Hematopoietic multipotent progenitor cell (in vitro differentiated cells): ENCODE results near the gene SMAP2. TPM values are rescaled to one million over a fixed set of nuclear protein-coding genes. Genes with fewer than 3 reads are reported as not detected.

Experiments
- DNase-seq, 3 donors: peaks; one replicate each; pipeline ENCODE4 v3.0.0-alpha.2; 2011 to 2015; ENCODE audit warnings: low read depth in 2 of 3, low spot score in 2 of 3
- total RNA-seq: library from RNA; depleted of rRNA; stranded (reverse); fragments of >200 nt; gene quantifications from one replicate; pipeline ENCODE4 v1.2.3, GENCODE V29; 2012

SMAP2 gene
- total RNA-seq, 1 donor = 42.8 TPM

DNA sequence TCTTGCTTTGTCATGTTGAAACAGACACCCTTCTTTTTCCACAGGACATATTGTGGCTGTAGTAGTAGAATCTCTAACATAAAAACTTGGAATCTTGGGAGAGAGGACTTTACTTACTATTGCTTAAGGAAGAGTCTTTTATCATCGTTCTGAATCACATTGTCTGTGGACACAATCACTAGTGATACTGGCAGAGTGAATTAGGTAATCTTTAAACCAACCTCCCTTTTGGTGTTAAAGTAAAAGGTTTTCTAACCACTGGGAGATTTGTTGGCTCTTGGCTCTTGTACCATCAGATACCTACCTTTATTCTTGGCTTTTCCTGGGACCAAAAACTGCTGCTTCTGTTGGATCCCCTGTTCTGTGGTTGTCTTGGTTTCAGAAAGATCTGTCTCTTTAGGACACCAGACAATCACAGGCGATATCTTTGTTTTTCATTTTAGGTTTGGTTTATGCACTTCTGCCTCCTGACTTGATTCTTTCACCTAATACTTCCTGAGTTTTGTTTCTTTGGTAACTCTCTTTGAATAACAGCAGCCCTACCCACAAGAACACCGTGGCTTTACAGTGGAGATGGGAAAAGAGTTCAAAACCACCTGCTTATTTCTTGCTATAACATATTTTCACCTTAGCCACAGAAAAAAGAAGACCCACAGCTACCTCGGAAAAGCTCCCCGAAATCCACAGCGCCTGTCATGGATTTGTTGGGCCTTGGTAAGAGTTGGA, 40.2 kb downstream of the SMAP2 start:
- DNase-seq = no peak

DNA sequence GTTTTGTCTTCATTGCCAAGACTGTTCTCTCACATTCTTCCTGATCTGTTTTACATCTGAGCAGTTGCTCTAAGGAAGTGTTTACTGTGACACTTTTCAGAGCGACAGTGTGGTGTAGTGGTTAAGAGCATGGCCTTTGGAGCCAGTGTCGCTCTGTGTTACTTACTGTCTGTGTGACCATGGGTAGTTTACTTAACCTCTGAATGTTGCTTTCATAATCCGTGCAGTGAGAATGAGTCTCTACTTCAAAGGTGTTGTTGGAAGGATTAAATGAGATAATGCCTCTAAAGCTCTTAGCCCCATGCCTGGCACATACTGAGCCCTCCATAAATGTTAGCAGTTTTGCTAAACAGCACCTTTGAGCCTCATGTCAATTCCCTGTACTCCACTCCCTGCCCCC, 40.8 kb downstream of the SMAP2 start:
- no peak for DNase-seq

DNA sequence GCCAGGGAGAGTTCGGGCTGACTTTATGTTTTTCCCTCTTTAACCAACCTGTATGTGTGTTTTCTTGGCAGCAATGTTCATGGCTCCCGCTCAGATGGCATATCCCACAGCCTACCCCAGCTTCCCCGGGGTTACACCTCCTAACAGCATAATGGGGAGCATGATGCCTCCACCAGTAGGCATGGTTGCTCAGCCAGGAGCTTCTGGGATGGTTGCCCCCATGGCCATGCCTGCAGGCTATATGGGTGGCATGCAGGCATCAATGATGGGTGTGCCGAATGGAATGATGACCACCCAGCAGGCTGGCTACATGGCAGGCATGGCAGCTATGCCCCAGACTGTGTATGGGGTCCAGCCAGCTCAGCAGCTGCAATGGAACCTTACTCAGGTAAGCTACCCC, 43.2 kb downstream of the SMAP2 start:
- DNase-seq = no peak

DNA sequence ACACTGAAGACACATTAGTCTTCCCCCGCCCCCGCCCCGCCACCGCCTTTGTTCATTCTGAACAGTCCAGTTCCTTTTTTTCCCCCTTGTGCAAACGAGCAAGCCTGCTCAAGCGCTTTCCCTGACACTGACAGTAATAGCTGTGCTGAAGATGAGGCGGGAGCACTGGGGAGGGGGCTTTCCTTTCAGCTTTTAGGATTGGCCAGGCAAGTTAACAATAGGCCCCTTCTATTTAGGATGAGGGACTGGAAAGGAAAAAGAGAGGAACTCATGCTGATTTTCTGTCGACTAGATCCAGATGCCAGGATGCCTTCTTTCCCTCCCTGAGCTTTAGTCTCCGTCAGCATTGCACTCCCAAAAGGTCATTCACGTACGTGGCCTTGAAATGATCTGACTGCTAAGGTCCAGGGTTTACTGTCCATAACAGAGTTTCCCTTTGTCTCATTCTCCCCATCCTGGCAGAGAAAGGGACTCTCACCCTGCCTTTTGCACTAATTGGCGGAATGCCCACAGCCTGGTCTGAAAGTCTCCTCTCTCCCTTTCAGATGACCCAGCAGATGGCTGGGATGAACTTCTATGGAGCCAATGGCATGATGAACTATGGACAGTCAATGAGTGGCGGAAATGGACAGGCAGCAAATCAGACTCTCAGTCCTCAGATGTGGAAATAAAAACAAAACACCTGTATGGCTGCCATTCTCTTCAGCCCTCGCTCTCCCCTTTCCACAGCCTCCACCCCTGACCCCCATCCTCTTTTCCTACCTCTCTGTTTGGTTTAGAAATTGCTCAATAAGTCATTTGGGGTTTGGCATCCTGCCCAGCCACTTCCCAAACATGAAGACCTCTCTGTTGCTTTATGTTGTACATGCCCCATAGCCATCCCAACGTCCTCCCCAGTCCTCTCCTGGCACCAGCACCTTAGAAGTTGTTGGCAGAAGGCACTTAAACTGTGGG, 48.2 kb downstream of the SMAP2 start:
- DNase-seq = peak in 2 of 3 donors; percentile 31 to 70

DNA sequence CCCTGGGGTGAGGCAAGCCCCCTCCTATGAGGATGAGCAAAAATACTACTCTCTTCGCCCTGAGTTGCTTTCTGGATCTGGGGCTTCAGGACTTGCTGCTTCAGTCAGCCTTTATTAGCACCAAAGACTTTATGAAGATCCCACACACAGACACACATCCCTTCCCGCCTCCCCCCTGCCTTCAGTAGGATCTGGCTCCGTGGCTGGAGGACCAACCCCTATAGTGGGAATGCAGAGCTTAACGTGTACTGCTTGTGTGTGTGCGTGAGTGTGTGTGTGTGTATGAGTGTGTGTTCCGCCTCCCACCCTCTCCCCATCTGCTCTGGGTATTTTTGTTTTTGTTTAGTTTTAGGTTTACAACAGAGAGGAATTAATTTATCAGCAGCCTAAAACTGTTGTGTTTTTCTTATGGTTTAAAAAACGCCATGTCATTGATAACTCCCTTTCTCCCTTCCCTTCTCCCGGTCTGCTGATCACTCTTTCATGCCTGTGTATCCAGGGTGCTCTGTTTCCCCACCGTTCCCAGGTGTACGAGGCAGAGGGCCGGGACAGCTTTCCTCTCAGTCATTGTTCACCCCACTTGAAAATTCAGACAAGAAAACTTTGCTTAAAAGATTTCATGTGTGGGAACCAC, 49.2 kb downstream of the SMAP2 start:
- DNase-seq = no peak

DNA sequence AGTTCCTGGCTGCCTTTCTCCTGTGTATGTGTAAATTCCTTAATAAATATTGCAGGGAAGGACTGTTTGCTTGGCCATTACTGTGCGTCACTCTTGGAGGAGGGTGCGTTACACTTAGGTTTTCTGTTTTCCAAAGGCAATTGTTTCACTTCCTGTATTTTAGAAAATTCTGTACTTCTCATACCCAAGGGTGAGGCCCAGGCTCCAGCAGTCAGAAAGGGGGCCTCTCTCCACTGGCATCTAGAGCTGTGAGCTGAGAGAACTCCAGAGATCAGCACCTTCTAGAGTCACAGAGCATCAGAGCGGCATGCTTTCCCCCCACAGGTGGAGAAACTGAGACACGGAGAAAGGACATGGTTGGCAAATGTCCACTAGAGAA, 49.7 kb downstream of the SMAP2 start:
- DNase-seq = no peak

DNA sequence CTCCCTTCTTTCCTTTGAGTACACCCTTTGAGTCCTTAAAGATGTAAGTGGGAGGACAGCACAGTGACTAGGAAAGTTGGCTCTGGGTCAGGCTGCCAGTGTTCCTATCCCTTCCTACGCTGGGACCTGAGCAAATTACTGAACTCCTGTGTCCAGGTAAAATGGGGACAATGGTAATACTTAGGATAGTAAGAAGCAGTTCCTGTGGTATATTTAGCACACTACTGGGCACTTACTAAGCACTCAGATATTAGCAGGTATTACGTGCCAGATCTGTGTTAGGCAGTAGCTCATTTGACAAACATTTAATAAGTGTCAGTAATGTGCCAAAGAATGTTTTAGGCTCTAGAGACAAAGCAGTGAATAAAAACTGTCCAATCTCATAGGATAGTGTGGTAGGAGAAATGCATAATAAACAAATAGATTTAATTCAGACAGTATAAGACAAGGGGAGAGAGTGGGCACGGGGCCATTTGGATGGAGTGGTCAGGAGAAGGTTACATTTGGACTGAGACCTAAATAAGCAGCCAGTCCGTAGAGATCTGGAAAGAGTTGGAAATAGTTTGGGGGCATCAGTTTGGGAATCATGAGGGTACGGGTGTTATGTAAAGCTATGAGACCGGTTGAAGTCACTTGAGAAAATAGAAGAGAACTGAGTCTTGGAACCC, 50.6 kb downstream of the SMAP2 start:
- no peak for DNase-seq

DNA sequence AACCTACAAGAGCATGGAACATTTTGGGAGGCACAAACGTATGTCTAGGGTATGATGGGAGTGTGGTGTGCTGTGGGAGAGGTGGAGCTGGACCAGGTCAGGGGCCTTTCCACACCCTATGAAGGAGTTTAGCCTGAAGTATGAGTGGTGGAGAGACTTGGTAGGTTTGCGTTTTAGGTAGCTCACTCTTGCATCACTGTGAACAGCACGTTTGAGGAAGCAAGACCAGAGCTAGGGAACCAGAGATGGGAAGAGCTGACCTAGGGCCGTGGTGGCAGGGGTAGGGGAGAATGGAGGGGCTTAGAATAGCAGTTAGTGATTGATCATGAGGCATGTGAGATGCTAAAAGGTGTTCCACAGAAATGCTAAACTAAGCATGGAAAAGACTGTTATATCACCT, 51.7 kb downstream of the SMAP2 start:
- no peak for DNase-seq

DNA sequence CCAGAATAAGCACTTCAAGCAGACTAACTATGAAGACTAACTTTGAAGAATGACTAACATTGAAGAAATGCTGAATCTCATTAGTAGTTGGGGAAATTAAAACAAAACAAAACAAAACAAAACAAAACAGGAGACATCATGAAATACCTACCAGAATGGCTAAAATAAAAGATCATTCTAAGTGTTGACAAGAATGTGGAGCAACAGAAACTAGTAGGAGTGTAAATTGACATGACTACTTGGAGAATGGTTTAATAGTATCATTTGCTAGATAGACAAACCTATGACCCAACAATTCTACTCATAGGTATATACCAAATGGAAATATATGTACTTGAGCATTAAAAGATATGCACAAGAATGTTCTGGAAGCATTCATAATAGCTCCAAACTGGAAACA, 57.9 kb downstream of the SMAP2 start:
- DNase-seq = no peak

DNA sequence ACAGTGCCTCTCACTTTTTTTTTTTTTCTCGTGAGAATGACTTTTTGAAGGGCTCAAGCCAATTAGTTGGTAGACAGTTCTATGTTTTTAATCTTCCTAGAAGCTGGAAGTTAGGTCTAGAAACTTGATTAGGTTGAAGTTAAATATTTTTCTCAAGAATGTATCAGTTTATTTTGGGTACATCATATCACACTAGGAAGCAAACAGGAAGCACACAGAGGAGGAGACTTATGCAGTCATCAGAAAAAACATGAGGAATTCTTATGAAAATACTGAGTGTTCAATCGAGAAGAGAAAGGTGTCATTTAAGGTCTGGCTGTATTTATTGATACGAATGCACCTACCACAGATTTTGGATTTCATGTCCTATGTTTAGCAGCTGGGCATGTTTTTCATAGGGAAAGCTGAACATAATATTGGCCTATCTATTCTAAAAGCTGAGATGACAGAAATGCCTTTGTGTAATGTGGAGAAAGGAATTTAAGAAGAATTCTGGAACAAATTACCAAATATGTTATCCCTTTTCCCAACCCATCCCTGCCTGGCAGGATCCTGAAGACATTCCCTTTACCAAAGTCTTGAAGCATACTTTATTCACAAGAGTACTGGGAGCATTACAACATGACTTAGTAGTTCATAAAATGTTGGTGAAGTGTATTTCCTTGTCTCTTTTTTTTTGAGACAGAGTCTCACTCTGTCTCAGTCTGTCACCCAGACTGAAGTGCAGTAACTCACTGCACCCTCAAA, 59.3 kb downstream of the SMAP2 start:
- DNase-seq = no peak

DNA sequence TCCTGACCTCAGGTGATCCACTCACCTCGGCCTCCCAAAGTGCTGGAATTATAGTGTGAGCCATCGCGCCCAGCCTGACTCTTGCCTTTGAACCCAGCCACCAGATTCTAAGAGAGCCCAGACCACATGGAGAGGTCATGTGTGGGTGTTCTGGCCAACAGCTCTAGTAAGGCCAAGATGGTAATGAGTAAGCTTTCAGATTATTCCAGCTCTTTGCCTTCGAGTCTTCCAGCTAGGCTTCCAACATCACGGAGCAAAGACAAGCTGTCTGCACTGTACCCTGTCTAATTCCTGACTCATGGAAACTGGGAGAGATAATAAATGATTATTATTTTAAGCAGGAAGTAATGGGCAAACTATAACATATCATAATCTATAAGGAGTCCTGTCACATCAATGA, 61.9 kb downstream of the SMAP2 start:
- DNase-seq = no peak

DNA sequence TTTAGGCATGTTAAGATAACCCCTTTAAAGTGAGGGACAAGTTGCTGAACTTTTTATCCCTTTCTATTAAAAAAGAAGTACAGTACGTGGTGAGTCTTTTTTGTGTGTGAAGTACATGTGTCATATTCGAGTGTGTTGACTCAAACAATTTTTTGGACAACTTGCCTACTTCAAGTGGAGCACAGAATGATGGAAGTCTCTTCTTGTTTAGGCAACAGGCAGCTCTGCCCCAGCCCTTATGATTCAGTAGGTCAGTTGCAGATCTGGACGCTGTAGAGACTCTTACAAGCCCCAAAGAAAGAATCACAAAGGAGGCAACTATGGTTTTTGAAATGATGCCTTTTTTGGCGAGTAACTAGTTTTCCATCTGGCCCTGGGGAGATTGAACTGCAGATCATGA, 62.3 kb downstream of the SMAP2 start:
- DNase-seq = no peak

DNA sequence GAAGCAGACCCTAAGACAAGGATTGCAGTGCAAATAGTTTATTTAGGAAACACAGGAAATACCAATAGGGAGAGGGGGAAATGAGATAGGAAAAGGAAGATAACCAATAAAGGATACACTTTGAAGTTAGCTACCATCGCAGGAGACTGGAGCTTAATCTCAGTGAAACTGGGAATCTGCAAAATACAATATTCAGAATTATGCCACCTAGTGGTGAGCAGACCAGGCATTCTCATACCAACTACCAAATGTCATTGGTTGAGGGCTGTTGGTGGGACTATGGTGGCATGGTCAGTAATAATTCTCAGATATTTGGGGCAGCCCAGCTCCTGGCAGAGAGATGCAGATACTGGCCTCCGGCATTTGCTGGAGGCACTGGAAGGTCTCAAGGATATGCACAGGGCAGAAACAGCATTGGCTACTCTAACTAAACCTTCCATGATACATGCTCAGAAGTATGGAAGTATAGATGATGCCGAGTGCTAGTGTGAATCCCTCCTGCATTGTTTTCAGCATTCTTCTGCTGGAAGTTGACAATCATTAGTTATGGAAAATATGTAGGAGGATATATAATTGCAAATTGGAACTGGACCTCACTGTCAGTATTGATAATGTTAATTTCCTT, 65.0 kb downstream of the SMAP2 start:
- DNase-seq = peak in 2 of 3 donors; percentile 31 to 43

DNA sequence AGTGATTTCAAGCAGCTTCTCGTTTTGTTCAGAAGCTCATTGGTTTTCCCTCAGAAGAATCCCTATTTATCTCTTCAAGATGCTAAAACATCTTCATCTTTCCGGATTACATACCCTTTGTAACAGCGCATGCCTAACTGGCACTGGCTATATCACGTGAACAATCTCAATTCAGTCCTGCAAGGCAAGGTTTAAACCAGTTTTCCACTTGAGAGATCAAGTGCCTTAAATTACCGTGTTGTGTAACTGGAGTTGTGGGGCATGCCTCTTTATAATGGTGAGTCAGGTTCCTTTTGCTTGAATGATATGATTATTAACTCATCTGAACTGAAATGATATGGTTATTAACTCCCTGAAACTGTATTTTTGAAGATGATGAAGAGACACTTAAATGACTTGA, 65.7 kb downstream of the SMAP2 start:
- no peak for DNase-seq

DNA sequence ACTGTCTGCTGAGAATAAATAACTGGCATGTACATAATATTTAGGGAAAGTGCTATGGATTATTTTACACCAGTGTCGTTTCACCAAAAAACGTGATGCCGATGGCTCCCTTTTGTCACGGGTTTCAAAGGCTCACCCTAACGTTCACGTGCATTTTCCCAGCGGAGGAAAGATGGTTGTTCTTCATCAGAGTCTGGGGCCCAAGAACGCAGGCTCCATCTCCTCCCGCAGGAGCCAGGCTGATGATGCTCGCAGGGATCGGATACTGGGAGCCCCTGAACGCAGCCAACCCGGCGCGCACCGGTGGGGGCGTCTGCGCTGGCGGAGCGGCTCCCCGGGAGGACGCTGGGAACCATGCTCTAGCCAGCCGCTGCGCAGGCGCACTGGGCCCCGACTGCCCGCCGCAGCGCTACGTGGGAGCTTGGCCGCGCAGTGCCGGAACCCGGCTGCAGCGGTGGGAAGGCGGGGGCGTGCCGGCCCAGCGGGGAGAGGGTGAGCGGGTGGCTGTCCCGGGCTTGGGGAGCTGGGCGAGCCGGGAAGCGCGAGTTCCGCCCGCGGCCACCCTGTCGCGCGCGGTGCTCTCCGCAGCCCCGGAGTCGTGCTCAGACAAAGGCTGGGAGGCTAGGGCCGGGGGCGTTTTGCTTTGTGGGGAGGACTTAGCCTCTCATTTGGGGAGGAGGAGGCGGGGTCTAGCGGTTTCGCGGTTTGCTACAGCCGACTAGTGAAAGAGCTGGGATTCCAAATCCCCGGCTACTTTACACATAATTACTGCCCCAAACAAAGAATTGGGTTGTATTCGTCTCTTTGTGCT, 76.4 kb downstream of the SMAP2 start, which contains the start of gene ZFP69B:
Gene ZFP69B, plus strand, starts transcription at position 793 of the 811 bp plus-strand sequence. CDS start 486 bp downstream, outside the sequence.
- peak; percentile 68 to 92 (median 92) for DNase-seq

DNA sequence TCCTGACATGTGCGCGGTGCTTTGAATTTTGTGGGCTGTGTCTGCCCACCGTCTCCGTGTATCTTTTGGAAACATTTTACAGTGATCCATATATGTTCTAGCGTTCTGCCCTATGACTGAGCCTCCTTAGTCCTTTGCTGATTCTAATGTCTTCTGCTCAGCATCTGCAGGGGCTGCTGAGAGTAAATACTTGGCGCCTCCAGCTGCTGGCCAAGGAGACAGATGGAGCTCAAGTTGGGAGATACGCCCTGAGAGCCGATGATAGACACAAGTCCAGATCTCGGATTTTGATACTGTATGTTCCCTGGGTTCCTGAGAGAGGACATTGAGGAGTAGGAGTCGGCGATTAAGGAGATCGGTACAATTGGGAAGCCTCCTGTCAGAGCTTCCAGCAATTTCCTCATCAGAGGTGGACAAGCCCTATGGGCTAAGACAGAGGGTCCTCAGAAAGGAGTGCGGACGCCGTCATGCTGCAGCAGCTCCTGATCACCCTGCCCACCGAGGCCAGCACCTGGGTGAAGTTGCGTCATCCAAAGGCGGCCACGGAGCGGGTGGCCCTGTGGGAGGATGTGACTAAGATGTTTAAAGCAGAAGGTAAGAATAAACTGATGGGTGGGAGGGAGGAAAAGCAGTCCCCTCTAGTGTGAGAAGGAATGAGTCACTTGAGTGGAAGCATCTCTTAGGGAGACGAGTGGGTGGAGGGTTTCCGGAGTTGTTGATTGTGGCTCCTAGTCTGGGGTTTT, 77.1 kb downstream of the SMAP2 start:
- DNase-seq = peak; percentile 23 to 76 (median 75)

DNA sequence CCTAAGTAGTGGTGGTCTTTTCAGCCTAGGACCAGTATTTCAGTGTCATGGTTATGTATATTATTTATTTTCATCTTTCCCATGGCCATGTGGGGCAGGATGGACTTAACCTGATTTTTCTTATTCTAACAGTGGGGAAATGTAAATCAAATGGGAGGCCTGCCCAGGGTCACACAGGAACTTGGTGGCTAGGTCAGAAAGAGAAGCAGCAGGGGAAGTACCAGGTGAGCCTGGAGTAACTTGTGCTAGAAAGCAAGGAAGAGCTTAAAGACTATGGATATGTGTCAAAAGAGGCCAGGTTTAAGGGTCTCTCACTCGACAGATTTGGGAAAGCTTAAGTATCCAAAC, 77.7 kb downstream of the SMAP2 start:
- no peak for DNase-seq

DNA sequence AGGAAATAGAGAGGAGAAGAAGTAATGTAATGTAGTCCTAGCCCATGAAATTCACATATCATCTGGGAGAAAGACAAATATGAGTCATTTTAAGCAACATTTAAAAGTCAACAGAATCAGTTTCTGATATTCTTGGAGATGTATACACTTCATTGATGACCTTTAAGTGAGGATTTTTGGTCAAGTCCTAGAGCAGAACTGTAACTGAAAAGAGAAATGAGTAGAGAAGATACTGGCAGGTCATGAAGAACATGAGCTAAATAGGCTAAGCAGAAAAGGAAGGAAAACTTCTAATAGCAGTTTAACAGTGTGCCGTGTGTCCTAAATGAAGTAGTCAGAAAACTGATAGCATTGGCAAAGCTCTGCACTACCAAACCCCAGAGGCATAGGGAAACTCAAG, 81.3 kb downstream of the SMAP2 start:
- DNase-seq = no peak
